ENCODE measurements around the gene ARHGDIA. TPM values are rescaled to one million over a fixed set of nuclear protein-coding genes. Genes with fewer than 3 reads are reported as not detected.

The ARHGDIA gene
- total RNA-seq, 2 experiments from 2014 or later: 265 to 715 TPM

DNA sequence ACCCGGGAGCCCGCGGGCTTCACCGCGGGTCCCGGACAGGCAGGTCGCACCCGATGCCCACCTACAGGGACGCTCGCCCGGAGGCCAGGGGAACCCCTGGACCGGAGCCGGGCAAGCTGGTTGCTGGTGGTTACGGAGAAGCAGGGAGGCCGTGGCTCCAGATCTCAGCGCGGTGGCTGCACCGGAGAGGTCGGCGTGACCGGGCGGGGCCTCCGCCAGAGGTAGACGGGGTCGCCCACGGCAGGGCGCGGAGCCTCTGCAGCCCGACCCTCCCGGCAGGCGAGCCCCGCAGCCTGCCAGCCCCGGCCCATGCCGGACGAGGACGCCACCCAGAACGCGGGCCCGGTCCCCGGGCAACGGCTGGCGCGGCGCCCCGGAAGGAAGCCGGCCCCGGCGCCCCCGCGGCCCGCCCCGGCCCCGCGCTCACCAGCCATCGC, 39.7 kb upstream of the ARHGDIA start:
- Histone ChIP-seq H3K4me3 (ENCODE audit: low read depth, low read length, poor library complexity, severe bottlenecking) (peak overlapping the region; percentile 85), H3K9me2 (ENCODE audit: insufficient read depth, low read length) (no peaks in the 10 kb centered on the region), H3K36me3 (ENCODE audit: insufficient read depth, low read length) (peaks cover 71% of the 10 kb centered on the region), H4K20me1 (ENCODE audit: insufficient read depth, low read length) (no peaks in the 10 kb centered on the region; the same call in 1 of the 2 replicates), H3K79me2 (ENCODE audit: insufficient read depth, low read depth, low read length) (peaks cover 5% of the 10 kb centered on the region; the same call in 1 of the 2 replicates), H3K27ac (ENCODE audit: low read depth, low read length, poor library complexity, severe bottlenecking) (peak overlapping the region; percentile 22), H3K9me3 (ENCODE audit: low read length) (no peaks in the 10 kb centered on the region), H3K4me1 (ENCODE audit: insufficient read depth, low read length, poor library complexity, severe bottlenecking) (peaks cover 15% of the 10 kb centered on the region), H3K4me2 (ENCODE audit: low read length) (peak overlapping the region; percentile 79), H2AFZ (ENCODE audit: low read length) (peak overlapping the region; percentile 1; the same call in 1 of the 2 replicates)
- TF ChIP-seq CTCF (conservative IDR thresholded peaks at IDR 0.05; ENCODE audit: low read length) (no peak), EZH2phosphoT487 (IDR thresholded peaks at IDR 0.05; ENCODE audit: borderline replicate concordance, low read depth, low read length) (no peak)
- intact Hi-C loops (cut with micrococcal nuclease; ENCODE audit: unreplicated experiment): loop anchor here (1.0 kb wide), 2 partner anchors 20 to 42 kb away; partner anchors contain the start of genes ALYREF and ANAPC11
- ChIA-PET POLR2A (interaction anchor here (0.5 kb wide), 1 partner anchor 18 kb away, joined by 3 read pairs; no protein-coding TSS in a partner anchor), CTCF (ENCODE audit: unreplicated experiment) (no interaction called here)
- DNase-seq (ENCODE audit: low spot score): no peak
- BruUV-seq (replicated peaks): no TSS peak

DNA sequence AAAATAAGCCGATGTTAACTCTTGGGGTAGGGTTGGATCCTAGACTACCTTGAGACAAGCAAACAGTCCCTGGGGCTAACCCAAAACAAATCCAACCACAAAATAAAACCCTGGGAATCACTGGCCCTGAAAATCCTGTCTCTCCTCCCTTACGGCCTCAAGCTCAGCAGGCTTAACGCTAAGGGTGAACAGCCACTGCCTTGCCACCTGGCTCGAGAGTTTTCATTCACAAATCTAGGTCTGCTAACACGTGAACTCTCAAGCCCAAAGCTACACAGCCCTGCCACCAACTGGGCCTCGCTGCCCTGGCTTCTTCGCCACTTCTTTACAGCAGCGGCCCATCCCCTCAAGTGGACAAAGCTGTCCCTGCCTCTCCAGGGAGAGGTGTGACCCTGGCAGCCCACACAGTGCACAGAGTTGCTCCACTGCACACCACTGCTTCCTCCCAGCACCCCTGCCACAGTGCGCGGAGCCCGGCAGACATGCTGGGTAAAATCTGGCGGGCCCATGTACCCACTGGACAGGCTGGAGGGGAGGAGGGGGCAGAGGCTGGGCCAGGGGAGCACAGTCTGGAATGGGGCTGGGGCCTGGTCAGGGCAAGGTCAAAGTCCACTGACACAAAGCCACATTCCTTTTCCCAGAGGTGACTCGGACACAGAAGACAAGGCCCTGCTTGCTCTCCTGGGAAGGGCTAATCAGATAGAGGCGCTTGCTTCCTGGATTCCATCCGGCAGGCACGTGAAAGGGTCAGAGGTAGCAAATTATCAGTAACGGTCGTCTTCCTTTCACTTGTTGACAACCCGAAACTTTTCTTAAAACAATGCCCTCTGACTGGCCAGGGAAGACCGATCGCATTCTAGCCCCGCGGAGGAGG, 39.1 kb upstream of the ARHGDIA start:
- Histone ChIP-seq H3K9me2 (ENCODE audit: insufficient read depth, low read length) (no peaks in the 10 kb centered on the region), H3K4me1 (ENCODE audit: insufficient read depth, low read length, poor library complexity, severe bottlenecking) (peaks cover 15% of the 10 kb centered on the region), H3K36me3 (ENCODE audit: insufficient read depth, low read length) (peaks cover 68% of the 10 kb centered on the region), H3K9me3 (ENCODE audit: low read length) (no peaks in the 10 kb centered on the region), H2AFZ (ENCODE audit: low read length) (peak overlapping the region; percentile 1; the same call in 1 of the 2 replicates), H3K79me2 (ENCODE audit: insufficient read depth, low read depth, low read length) (peaks cover 5% of the 10 kb centered on the region; the same call in 1 of the 2 replicates), H3K4me2 (ENCODE audit: low read length) (peak overlapping the region; percentile 79), H4K20me1 (ENCODE audit: insufficient read depth, low read length) (no peaks in the 10 kb centered on the region; the same call in 1 of the 2 replicates), H3K27ac (ENCODE audit: low read depth, low read length, poor library complexity, severe bottlenecking) (peak overlapping the region; percentile 22), H3K4me3 (ENCODE audit: low read depth, low read length, poor library complexity, severe bottlenecking) (peak overlapping the region; percentile 85)
- ChIA-PET CTCF (ENCODE audit: unreplicated experiment) (no interaction called here), POLR2A (interaction anchor here (1.3 to 2.0 kb wide), 2 partner anchors 14 to 17 kb away, joined by 3 to 21 read pairs; no protein-coding TSS in a partner anchor)
- intact Hi-C loops (cut with micrococcal nuclease; ENCODE audit: unreplicated experiment): no loop called here
- no TSS peak for BruUV-seq (replicated peaks)
- DNase-seq (ENCODE audit: low spot score): peak; percentile 34
- no peak for TF ChIP-seq EZH2phosphoT487 (IDR thresholded peaks at IDR 0.05; ENCODE audit: borderline replicate concordance, low read depth, low read length)
- TF ChIP-seq CTCF (conservative IDR thresholded peaks at IDR 0.05; ENCODE audit: low read length): no peak
